HL-60 (cell line): ENCODE measurements around the gene MINAR2.

Experiments
- DNase-seq, 2 experiments: peaks; one replicate each; pipeline ENCODE4 v3.0.0-alpha.2; 2010 to 2020; ENCODE audit warnings: low read depth in 1 of 2, low spot score in 1 of 2
- H3K27ac ChIP-seq: fragments of 250-450 bp; sonication (Bioruptor Pico); replicated peaks from 2 replicates; pipeline ENCODE4 v1.5.1; 2020; ENCODE audit warnings: mild to moderate bottlenecking, moderate library complexity
- H3K27me3 ChIP-seq: fragments of 250-450 bp; sonication (Bioruptor Pico); 2 replicates; pipeline ENCODE4 v1.5.1; 2021; ENCODE audit warnings: mild to moderate bottlenecking, moderate library complexity; ENCODE audit not compliant: insufficient read depth, poor library complexity, severe bottlenecking
- H3K4me3 ChIP-seq: replicated peaks from 2 replicates; pipeline ENCODE4 v1.5.1; 2011; ENCODE audit warnings: mild to moderate bottlenecking, control low read depth, low read length; ENCODE audit not compliant: insufficient read depth
- CTCF ChIP-seq: IDR thresholded peaks from one replicate; pipeline ENCODE4 v1.5.1; 2011; ENCODE audit warnings: low read length, control low read depth, inconsistent platforms; ENCODE audit not compliant: insufficient read depth
- GABPA ChIP-seq: IDR thresholded peaks from 2 replicates; pipeline ENCODE4 v1.6.1; 2012; ENCODE audit warnings: low read depth
- POLR2AphosphoS5 ChIP-seq: IDR thresholded peaks from 2 replicates; pipeline ENCODE4 v1.6.1; 2012; ENCODE audit warnings: low read depth
- SPI1 ChIP-seq: IDR thresholded peaks from 2 replicates; pipeline ENCODE4 v1.6.1; 2012; ENCODE audit warnings: low read depth, mild to moderate bottlenecking, borderline replicate concordance
- TF ChIP-seq, protein P1 (sequence below): IDR thresholded peaks from 2 replicates; pipeline ENCODE4 v1.6.1; 2012; ENCODE audit warnings: low read depth; ENCODE audit not compliant: insufficient replicate concordance

MINAR2 gene

DNA sequence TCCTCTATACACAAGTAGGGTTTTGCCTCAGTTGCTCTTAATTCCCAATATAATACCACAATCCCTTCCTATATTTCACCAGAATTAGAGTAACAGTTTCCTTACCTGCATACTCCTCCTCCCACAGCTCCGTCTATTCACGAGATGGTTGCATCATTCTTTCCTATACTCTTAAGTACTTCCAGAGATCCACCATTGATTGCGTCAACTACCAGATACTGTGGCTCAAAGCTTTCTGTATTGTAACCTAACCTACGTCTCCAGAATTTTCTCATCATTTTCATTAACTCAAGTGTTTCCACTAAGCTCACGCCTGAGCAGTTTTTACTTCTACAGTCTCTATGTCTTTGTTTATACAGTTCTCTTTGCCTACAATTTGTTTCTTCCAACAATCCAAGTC, 31.2 kb upstream of the MINAR2 start:
- Histone ChIP-seq H3K27me3 (no peaks in the 10 kb centered on the region), H3K27ac (no peak overlapping the region), H3K4me3 (no peak overlapping the region)
- TF ChIP-seq, protein P1, sequence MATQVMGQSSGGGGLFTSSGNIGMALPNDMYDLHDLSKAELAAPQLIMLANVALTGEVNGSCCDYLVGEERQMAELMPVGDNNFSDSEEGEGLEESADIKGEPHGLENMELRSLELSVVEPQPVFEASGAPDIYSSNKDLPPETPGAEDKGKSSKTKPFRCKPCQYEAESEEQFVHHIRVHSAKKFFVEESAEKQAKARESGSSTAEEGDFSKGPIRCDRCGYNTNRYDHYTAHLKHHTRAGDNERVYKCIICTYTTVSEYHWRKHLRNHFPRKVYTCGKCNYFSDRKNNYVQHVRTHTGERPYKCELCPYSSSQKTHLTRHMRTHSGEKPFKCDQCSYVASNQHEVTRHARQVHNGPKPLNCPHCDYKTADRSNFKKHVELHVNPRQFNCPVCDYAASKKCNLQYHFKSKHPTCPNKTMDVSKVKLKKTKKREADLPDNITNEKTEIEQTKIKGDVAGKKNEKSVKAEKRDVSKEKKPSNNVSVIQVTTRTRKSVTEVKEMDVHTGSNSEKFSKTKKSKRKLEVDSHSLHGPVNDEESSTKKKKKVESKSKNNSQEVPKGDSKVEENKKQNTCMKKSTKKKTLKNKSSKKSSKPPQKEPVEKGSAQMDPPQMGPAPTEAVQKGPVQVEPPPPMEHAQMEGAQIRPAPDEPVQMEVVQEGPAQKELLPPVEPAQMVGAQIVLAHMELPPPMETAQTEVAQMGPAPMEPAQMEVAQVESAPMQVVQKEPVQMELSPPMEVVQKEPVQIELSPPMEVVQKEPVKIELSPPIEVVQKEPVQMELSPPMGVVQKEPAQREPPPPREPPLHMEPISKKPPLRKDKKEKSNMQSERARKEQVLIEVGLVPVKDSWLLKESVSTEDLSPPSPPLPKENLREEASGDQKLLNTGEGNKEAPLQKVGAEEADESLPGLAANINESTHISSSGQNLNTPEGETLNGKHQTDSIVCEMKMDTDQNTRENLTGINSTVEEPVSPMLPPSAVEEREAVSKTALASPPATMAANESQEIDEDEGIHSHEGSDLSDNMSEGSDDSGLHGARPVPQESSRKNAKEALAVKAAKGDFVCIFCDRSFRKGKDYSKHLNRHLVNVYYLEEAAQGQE = no peak
- TF ChIP-seq SPI1 (no peak), POLR2AphosphoS5 (no peak), CTCF (no peak), GABPA (no peak)
- DNase-seq = no peak

- no peak overlapping the region for H3K4me3 ChIP-seq
- no peak overlapping the region for H3K27ac ChIP-seq
- no peaks in the 10 kb centered on the region for H3K27me3 ChIP-seq
- TF ChIP-seq CTCF (no peak), GABPA (no peak), SPI1 (no peak), POLR2AphosphoS5 (no peak)
- TF ChIP-seq, protein P1 = no peak
- DNase-seq = no peak
Measured at GRCh38 chr5:129717751-129718310, 30.1 kb upstream of the MINAR2 start.

- no peaks in the 10 kb centered on the region for H3K27me3 ChIP-seq
- H3K27ac ChIP-seq = no peak overlapping the region
- H3K4me3 ChIP-seq = no peak overlapping the region
- TF ChIP-seq POLR2AphosphoS5 = no peak
- TF ChIP-seq CTCF = no peak
- TF ChIP-seq, protein P1 = no peak
- no peak for TF ChIP-seq SPI1
- no peak for TF ChIP-seq GABPA
- DNase-seq = no peak
Measured at GRCh38 chr5:129718471-129719090, 29.3 kb upstream of the MINAR2 start.
